Stimulated activated CD8-positive, alpha-beta memory T cell treated with anti-CD3 and anti-CD28 coated beads, Interleukin-15, amount 100 ng/mL, for 24 hours (primary cell): ENCODE data around the gene GOLGA7B.
"Not testable (repeated sequence)": the region's sequence is repeated elsewhere in the genome, so short reads cannot be mapped to it uniquely, and the experiment has no call there.

ENCODE experiments used
- DNase-seq: peaks from one replicate; pipeline ENCODE4 v3.0.0-alpha.2; 2020; ENCODE audit warnings: low read depth

Gene GOLGA7B

DNA sequence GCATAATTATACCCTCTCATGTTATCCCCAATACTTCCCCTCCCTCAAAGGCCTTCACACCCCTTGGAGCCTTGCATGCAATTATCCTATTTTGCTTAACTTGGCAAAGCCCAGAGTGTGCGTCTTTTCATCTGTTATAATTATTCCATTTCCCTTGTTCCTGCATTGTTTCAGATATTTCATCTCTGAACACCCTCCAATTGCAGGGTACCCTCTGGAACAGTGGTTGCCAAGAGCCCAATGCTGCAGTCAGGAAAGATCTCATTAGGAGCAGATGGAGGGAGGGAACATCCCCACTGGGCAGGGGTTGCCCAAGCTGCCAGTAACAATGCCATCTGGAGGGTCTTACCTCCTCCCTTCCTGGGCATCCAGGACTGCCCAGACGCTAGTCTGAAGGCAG, 18.4 kb upstream of the GOLGA7B start:
- no peak for DNase-seq

DNA sequence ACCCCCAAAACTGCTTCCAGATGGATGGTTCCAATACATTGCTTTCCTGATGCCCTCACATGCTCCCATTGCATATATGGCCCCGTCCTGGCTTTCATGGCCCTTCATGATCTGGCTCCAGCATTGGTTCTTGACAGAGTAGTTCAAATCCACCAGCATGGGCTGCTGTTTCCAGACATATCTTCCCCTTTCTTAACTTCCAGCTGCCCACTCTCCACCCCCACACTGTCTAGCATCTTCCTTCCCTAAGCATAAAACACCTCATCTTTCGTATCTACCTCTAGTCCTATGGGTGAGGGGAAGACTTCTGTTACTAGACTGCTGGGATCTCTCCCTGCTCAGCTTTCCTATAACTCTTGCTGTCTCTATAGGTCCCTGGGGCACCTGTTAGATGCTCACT, 13.2 kb upstream of the GOLGA7B start:
- no peak for DNase-seq

DNA sequence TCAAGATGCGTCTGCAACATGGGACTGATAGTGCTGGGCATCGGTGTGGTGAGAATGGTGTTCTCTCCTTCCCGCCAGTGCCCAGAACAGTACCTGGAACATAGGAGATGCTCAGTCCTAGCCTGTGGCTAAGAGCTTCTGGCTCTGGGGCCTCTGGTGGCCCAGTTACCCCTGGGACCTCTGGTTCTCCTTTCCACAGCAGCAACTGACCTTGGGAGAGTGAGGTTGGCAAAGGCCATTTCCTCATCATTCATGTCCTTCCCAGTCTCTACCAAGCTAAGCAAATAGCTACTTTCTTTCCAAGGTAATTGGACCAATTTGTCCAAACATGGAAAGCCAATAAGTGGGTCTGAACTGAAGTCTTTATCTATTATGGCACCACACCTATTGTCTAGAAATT, 11.6 kb upstream of the GOLGA7B start:
- DNase-seq = no peak

DNA sequence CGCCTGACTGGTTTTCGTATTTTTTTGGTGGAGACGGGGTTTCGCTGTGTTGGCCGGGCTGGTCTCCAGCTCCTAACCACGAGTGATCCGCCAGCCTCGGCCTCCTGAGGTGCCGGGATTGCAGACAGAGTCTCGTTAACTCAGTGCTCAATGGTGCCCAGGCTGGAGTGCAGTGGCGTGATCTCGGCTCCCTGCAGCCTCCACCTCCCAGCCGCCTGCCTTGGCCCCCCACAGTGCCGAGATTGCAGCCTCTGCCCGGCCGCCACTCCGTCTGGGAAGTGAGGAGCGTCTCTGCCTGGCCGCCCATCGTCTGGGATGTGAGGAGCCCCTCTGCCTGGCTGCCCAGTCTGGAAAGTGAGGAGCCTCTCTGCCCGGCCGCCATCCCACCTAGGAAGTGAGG, 8.5 kb upstream of the GOLGA7B start:
- not testable (repeated sequence) for DNase-seq

DNA sequence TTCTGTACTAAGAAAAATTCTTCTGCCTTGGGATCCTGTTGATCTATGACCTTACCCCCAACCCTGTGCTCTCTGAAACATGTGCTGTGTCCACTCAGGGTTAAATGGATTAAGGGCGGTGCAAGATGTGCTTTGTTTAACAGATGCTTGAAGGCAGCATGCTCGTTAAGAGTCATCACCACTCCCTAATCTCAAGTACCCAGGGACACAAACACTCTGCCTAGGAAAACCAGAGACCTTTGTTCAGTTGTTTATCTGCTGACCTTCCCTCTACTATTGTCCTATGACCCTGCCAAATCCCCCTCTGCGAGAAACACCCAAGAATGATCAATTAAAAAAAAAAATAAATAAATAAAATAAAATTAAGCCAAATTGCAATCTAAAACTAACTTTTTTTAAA, 7.5 kb upstream of the GOLGA7B start:
- DNase-seq = not testable (repeated sequence)

DNA sequence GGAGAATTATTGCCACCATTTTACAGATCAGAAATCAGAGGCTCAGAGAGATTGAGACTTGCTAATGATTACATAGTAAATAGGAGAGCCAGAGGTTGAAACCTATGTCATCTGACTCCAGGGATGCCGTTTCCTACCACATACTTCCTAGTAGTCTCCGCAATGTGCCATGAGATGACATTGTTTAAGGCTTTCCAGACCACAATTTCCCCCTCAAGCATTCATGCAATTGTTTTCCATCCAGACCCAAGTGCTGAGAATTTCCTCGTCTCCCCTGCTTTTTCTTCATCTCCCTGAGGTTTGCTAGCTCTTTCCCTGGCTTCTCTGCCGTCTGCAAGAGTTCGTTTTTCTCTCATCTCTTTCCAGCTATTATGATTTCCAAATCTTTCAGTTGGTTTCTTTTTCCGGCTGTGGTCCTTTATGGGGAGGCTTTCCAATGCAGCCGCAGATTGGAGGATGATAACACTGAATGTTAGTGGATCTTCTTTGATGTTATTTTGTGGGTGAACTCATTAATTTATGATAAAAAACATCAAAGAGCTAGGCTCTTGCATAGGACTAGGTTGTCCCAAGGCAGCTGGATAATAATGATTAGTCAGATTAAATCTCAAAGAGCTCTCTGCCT, 6.9 kb upstream of the GOLGA7B start:
- DNase-seq = no peak

DNA sequence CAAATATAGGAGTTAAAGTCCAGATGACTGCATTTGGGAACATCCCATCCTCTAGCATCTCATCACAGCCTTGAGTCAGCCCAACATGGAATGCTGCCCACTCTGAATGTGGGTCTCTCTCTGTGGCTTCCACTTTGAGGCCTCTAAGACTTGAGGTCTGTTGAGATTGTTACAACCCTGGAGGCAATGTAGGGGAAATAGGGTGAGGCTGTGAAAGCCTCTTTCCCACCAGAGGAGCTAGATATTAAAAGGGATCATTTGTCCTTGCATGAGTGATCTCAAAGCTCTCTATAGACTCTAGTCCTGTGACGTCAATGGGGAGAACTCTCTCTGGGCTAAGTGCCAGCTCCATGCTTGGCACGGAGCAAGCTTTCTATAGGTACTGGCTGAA, 6.4 kb upstream of the GOLGA7B start:
- DNase-seq = no peak

DNA sequence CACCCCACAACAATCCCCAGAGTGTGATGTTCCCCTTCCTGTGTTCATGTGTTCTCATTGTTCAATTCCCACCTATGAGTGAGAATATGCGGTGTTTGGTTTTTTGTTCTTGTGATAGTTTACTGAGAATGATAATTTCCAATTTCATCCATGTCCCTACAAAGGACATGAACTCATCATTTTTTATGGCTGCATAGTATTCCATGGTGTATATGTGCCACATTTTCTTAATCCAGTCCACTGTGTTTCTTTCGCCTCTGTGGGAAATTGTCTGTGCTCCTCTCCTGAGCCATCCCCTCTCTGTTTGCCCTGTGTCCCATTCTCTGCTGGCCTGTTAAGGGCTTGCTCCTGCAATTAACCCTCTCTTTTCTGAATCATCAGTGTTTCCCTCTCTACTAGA, 5.7 kb upstream of the GOLGA7B start:
- not testable (repeated sequence) for DNase-seq

DNA sequence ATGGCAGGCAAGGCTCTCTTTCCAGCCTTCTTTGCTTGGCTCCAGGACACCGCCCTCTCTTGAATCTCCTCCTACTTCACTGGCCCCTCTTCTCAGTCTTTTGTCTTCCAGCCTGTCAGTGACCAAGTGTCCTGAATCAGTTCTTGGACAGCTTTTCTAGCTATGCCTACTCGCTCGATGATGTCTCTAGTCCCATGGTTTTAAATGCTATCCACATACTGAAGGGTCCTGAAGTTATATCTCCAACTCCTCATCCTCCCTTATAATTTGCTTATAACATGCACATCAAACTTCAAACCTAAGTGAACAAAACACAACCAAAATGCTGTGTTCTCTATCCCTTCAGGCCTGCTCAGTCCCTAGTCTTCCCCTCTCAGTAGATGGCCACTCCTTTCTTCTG, 5.0 kb upstream of the GOLGA7B start:
- no peak for DNase-seq

DNA sequence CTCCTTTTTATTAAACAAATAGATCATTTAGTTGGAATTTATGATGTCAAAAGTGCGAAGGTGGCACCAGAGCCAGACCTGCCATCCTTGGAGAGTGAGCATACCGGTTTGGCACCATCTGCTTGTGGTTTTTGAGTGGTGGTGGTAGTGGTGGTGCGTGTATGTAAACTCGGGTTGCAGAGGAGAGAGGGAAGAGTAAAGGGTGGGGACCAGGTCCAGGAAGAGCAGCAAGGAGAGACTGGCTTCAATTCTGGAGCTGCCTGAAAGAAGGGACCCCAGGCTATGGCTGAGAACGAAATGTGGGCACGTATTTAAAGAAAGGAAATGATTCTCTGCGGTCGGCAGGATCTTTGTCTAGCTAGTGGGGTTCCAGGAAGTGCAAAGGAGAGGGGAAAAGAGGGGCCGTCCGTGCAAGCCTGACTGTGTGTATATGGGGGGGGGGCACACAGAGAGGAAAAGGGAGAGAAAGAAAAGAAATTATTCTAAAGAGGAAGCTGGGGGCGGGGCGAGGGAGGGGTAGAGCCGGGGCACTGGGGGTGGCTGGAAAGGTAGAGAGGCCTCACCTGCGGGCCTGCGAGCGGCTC, 448 bp upstream of the GOLGA7B start:
- DNase-seq = no peak

DNA sequence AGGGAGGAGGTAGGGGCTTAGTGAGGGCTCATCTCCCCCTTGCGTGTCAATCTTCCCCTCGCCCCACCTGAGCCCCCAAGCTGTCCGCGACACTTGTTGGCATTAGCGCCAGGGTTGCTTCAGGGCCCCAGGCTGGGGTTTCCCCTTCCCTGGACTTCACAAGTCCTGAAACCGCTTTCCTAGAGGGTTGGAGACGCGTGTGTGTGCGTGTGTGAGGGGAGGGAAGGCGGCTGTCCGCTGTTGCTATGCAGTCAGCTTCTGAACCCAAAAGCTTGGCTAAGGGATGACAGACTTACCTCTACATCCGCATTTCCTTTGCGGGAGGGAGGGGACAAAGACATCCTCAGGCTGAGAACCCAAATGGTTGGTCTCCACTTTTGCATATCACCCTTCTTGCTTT, 803 bp downstream of the GOLGA7B start:
- no peak for DNase-seq

DNA sequence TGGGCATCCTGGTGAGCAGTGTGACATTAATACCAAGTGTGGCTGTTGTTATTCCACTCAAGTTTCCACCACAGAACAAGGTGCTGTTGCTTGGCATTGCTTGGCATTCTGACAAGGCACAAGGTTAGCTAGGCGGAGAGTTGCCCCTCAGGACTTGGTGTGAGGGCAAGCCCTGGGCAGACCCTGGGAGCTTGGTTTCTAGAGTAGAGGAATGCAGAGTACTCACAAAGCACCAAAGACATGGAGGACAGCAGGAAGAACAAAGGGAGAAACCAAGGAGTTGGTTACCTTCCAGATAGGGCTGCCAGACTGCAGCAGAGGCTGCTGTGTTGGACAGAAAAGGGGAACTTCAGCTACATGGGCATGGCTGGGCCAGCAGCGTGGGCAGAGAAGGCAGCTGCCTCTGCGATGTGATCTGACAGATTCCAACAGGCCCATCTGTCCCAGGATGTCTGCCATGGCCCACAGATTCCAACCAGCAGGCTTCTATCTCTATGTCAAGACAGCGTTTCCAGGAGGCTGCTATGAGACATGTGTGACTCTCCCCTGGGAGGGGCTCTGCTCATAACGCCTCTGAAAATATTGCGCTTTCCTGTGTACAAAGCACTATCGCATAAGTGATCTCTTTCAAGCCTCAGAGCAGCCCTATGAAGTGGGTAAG, 1.8 kb downstream of the GOLGA7B start:
- DNase-seq = no peak

DNA sequence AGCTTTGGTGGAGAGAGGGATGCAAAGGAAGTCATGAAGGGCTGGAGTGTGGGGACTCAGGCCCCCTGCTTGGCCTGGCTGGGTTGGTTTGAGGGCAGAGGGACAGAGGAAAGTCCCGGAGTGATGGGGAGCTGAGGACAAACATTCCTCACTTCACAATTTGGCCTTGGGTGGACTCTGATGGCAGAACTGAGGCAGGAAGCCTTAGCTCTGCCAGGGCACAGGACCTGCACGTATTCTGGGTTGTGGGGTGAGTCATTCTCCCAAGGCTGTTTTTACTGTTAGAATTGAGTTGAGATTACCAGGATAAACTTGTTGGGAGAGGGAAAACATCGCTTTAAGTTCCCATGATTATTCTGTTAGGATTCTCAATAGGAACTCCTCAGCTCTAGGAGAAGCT, 2.6 kb downstream of the GOLGA7B start:
- DNase-seq = no peak

DNA sequence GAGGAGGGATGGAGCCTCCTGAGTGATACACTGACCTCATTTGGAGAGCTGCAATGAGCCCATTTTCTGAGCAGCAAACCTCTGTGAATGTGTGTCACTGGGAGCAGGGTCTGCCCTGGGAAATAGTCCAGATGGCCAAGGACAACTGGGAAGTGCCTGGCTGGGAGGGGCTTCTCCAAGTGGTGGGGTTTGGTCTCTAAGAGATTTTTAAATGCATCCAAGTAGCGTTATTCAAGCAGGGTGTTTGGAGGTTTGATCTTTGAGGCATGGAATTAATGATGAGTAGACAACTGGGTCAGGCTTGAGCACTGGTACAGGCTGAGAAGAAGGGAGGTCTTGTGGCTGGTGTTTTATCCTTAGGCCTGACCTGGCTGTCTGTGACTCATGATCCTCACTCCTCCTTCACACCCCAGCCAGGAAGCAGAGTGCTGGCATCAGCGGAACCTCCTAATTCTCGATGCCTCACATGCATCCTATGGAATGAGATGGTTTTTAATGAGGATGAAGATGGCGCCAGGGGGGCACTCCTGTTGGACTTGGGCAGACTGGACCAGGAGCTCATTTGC, 3.3 kb downstream of the GOLGA7B start:
- DNase-seq = no peak

DNA sequence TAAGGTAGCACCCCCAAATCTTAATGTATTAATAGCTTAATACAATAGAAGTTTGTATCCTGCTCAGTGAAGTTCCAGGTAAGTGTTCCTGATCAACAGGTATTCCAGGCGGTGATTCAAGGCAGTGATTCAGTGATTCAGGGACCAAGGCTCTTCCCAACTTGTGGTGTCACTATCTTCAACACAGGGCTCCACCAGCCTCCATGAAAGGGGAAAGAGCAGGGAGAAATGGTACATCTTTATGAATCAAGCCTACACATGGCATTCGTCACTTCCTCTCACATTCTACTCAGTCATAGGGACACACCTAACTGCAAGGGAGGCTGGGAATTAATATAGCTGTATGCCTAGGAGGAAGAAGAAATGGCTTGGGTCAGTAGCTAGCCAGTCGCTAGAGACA, 5.1 kb downstream of the GOLGA7B start:
- DNase-seq = no peak

DNA sequence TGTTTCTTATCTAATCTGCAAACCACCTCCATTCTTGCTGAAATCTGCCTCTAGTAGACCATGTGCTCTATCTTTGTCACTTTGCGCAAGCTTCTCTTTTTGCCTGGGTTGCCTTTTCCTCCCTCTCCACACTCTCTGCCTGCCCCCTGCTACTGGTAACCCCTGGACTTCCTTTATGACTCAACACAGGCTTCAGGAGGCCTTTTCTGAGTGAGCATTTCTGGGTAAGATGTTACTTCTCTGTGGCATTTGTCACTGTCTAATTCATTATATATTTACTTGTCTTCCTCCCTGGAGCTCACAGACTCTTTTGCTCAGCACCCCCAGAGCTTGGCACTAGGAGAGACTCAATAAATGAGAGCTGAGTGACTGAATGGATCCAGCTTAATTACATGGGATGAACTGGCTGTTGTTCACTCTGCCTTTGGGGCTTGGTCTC, 8.4 kb downstream of the GOLGA7B start:
- no peak for DNase-seq

DNA sequence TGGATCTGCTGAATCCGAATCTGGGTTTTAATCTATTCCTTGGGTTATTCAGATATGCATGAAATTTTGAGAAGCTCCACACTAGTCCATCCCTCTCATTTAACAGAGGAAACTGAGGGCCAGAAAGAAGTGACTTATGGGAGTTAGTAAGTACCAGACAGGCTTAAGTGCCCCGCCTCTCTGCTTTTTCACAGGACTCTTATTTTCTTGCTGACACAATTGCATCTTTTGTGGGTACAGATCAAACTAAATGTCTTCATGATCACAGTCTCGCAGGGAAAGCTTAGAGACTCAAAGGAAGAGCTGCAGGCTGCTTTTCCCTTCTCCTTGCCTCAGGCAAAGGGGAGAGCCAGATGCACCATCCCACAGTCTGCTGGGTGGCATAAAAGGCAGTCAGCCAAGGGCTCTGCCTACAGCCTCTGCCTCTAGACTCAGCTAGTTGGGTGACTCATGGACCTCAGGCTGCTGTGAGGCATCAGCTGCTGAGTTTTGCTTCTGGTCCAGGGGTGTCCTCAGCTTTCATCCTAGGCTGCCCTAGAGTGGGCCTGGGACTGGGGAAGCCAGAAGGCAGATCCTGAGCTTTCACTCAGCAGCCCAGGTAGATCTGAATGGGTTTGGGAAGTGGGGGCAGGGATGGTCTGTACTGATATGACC, 11.6 kb downstream of the GOLGA7B start:
- no peak for DNase-seq

DNA sequence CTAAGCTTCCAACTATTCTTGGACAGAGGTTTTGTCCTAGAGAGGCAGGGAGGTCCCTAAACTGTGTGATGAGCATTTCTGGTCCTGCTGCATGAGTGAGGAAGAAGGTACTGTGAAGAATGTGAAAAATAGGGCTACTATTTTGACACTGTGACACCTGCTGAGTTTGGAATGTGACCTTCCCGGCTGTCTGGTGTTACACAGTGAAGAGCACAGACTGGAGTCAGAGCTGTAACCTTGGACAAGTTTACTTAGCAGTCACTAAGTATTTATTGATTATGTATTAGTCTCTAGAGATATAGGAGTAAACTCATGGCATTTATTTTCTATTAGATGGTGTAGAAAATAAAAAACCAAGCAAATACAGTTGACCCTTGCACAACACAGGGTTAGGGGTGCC, 12.3 kb downstream of the GOLGA7B start:
- DNase-seq = no peak

DNA sequence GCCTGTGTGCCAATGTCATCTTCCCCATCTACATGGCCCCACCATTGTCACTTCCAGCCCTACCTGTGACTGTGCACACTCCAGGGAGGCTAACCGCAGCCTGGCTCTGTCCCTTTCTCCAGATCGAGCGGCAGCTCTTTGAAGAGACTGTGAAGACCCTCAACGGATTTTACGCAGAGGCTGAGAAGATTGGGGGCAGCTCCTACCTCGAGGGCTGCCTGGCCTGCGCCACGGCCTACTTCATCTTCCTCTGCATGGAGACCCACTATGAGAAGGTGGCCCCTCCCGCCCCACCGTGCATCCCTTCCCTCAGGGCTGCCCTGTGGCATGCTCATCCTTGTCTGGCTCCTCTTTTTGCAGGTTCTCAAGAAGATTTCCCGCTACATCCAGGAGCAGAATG, 14.2 kb downstream of the GOLGA7B start:
- no peak for DNase-seq

DNA sequence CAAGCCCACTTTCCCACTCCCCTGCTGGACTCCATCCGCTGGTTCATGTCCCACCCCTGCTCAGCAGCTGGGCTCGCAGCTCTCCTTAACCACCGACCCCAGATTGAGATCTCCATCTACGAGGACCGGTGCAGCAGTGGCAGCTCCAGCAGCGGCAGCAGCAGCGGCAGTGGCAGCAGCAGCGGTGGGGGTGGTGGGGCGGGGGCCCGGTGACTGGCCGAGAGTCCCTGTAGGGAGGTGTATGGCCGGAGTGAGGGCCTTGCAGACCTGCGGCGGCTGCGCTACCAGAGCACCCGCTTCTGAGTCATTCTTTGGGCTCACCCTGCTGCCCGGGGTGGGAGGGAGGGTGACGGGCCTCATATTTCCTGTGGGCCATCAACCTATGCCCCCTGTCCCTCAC, 15.8 kb downstream of the GOLGA7B start:
- no peak for DNase-seq

DNA sequence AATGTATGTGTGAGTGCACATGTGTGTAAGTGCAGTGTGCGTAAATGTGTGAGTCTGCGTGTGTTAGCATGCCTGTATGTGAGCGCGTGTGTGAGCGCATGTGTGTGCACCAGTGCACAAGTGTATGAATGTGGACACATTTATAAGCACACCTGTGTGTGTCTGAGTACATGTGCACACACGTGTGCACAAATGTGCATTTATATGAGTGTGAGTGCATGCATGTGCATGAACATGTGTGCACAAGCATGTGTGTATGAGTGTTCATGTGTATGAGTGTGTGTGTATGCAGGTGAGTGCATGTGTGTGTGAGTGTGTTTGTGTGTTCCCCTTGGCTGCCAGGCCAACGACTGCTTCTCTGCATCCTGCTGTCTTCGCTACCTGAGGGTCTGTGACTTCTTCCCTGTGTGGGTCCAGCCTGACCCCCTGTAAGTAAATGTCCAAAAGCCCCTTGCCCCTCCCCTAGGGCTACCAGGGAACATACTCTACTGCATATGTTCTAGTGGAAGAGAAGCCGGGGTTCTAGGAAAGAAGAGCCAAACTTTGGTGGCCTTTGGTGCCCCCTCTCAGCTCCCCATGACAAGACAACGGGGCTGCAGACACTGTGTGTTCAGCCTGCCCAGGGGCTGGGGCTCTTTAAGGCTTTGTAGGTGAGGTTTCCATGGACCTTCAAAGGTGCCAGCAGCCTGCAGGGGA, 17.0 kb downstream of the GOLGA7B start:
- DNase-seq = no peak

DNA sequence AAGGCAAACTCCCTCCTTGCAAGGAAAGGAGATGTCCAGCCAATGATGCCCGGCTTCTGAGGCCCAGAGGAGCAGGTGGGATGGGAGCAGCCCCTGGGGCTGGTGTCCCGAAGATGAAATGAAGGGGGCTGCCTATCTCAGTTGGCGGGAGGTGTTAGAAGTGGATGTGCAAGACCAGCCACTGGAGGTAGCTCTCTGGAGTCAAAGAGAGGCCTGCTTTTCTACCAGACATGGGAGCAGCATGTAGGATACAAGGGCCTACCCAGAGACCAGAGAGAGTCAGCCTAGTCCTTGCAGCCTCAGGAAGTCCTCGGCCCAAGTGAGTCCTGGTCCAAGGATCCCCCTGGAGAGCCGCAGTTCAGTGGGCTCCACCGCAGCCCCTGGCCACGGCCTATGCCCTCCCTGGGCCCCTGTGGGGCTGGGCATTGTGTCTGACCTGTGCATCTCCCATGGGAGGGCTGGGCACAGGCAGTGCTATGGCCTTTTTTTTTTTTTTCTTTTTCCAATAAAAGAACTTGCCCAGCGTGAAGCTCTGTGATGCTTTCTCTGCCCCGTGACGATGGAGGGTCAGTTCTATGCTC, 17.7 kb downstream of the GOLGA7B start:
- DNase-seq = no peak
